T47D (cell line): ENCODE results near the gene LGR6.

Experiments used
- DNase-seq, 2 experiments: peaks; one replicate each; pipeline versions ENCODE4 v3.0.0 to v3.0.0-alpha.2; 2011 to 2012; ENCODE audit warnings: low read depth in 1 of 2, low spot score in 1 of 2
- JUND ChIP-seq: IDR thresholded peaks from 2 replicates; pipeline ENCODE4 v1.6.1; 2012; ENCODE audit warnings: low read depth
- in situ Hi-C: cut with HindIII; loops from 2 replicates; pipeline ENCODE4 v1.10.0; 2016; ENCODE audit warnings: low sequenced_read_pairs, low pct_unique_long_range_greater_than_20kb

Gene LGR6

DNA sequence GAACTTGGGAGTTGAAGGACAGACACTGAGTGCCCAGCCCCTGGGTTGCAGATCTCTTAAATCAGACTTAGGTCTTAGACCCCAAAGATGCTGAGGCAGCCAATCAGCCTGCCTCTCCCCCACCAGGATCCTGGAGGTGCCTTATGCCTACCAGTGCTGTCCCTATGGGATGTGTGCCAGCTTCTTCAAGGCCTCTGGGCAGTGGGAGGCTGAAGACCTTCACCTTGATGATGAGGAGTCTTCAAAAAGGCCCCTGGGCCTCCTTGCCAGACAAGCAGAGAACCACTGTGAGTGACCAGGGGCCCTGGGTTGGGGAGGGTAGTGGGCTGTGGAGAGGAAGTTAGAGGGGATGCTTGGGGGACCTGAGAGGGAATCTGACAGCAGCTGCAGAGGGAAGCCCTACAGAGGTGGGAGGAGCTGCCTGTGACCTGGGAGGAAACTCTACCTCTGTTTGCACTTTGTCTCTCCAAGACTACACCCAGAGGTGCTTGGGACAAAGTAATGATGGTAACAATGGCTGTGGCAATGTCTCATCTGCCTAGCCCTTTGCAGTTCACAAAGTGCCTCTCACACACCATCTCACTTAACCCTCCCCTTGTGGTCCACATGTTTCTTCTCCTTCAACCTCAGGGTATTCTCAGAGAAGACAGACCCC, 116.6 kb downstream of the LGR6 start:
- in situ Hi-C loops, result no loop called here
- no peak for TF ChIP-seq JUND
- DNase-seq, result no peak

DNA sequence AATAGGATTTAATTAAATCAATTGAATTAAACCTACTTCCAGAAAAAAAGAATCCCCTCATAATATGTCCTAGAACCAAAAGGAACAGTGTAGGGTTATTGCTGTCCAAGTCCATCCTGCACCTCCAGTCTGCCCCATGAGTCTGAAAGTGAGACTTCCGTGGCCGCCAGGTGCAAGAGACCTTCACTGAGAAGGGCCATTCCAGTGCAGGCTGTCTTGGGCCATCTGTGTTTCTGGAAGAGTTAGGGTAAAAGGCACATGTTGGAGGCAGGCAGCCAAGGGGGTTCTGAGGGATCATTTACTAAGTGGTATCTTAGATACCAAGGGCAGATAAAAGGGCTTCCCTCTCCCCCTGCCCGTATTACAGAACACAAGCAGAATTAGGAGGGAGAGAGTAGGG, 117.1 kb downstream of the LGR6 start:
- in situ Hi-C loops, result no loop called here
- DNase-seq, result no peak
- no peak for TF ChIP-seq JUND

DNA sequence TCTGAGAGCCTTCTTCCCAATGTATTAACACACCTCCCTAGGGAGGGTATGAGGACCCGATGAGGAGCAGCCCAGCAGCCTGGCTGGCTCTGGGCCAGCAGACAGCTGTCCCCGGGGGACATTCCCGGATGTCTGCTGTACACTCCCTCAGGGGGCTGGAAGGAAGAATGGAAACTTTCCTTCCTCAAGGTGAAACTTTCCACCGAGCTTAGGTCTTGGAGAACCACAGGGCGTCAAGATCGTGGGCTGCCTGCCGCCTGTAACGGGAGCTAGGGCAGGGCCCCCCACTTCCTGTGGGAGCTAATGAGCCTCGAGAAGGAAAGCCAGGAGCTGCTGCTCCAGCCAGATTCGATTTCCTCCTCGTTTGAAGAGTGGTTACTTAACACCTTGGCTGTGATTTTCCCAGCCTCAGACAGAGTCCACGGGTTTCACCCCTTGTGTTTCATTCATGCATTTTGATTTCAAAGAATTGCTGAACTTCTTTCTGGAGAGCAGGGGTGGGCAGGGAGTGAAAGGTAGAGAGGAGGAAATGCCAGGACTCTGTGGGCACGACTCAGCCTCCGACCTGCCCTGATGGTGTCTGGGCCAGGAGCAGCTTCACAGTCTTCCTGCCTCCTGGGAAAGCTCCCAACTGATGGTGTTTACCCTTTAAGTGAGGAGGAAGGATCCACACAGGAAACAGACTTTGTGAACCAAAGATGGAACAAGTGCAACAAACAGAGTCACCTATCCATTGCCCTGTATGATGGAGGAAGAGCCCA, 118.5 kb downstream of the LGR6 start:
- DNase-seq, result no peak
- in situ Hi-C loops, result no loop called here
- TF ChIP-seq JUND, result no peak

GRCh38 chr1:202315576-202316168, 122.1 kb downstream of the LGR6 start:
- TF ChIP-seq JUND, result no peak
- in situ Hi-C loops, result no loop called here
- DNase-seq, result peak; percentile 85 to 89

DNA sequence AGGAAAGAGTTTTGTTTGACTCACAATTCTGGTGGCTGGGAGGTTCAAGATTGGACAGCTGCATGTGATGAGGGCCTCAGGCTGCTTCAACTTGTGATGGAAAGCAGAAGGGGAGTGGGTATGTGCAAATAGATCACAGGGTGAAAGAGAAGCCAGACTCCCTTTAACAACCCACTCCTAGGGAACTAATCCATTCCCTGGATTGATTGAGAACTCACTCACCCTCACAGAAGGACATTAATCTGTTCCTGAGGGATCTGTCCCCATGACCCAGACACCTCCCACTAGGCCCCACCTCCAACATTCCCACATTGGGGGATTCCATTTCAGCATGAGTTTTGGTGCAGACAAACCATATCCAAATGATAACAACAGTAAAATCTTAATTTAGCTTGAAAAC, 122.6 kb downstream of the LGR6 start:
- in situ Hi-C loops, result no loop called here
- DNase-seq, result no peak
- TF ChIP-seq JUND, result no peak

- in situ Hi-C loops, result no loop called here
- no peak for TF ChIP-seq JUND
- DNase-seq, result no peak
These were observed 124.6 kb downstream of the LGR6 start for GRCh38 chr1:202317941-202318925.

GRCh38 chr1:202319381-202320080, 125.9 kb downstream of the LGR6 start:
- TF ChIP-seq JUND, result no peak
- no peak for DNase-seq
- in situ Hi-C loops, result no loop called here

DNA sequence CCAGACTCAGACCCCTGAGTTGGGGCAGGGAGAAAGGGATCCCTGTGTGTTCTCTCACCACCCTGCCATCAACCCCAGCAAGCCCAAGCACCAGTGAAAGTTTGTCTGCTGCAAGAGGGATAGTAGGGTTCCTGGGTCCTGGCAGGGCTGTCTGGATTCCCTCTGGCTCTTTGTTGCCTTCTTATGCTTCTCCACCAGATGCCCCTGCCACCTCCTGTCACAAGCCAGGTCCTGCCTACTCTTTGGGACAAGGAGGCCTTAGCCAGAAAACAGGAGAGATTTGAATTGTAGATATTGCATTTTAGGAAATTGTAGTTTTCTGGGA, 126.4 kb downstream of the LGR6 start:
- TF ChIP-seq JUND, result no peak
- no peak for DNase-seq

GRCh38 chr1:202323731-202324130, 130.1 kb downstream of the LGR6 start:
- no peak for DNase-seq
- in situ Hi-C loops, result no loop called here
- TF ChIP-seq JUND, result no peak

More for the DNA sequence above, 126.4 kb downstream of the LGR6 start:
- in situ Hi-C loops, result no loop called here

GRCh38 chr1:202324646-202325045, 131.0 kb downstream of the LGR6 start:
- no peak for DNase-seq
- in situ Hi-C loops, result no loop called here

GRCh38 chr1:202329891-202330290, 136.3 kb downstream of the LGR6 start:
- TF ChIP-seq JUND, result no peak
- in situ Hi-C loops, result no loop called here
- DNase-seq, result no peak

More at GRCh38 chr1:202324646-202325045, 131.0 kb downstream of the LGR6 start:
- no peak for TF ChIP-seq JUND

DNA sequence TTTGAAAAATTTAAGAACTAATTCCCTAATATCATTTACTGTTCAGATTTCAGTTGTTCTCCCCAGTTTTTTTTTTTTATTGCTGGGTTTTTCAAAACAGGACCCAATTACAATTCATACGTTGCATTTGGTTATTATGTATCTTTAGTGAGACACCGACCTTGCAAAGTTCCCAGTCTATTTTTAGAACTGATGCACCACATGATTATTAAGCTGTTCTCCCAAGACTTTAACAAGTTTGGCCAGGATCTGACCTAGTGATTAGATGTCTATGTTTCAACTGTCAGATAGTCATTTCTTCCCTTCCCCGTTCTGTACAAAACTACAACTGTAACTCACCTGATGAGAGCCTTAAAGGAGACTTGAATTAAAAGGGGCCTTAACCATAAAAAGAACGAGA, 140.3 kb downstream of the LGR6 start:
- in situ Hi-C loops, result no loop called here
- DNase-seq, result no peak
- no peak for TF ChIP-seq JUND
